GM12865 (cell line): ENCODE measurements around the gene RASSF7.

Source experiments
- DNase-seq: peaks from one replicate; pipeline ENCODE4 v3.0.0; 2010; ENCODE audit warnings: low read depth
- H3K4me3 ChIP-seq: 2 replicates; pipeline ENCODE4 v1.5.1; 2011; ENCODE audit warnings: mild to moderate bottlenecking, low read depth, low read length, control low read depth
- CTCF ChIP-seq: IDR thresholded peaks from 2 replicates; pipeline ENCODE4 v1.5.1; 2011; ENCODE audit warnings: low read length, control low read depth, low read depth, inconsistent platforms; ENCODE audit not compliant: insufficient read depth; ENCODE audit errors: missing control alignments

Gene RASSF7

GRCh38 chr11:558503-558902, 2.3 kb upstream of the RASSF7 start:
- no peak for TF ChIP-seq CTCF
- H3K4me3 ChIP-seq = no peak overlapping the region
- no peak for DNase-seq

GRCh38 chr11:559020-559620, 1.6 kb upstream of the RASSF7 start:
- H3K4me3 ChIP-seq = no peak overlapping the region
- no peak for DNase-seq
- TF ChIP-seq CTCF = no peak

- TF ChIP-seq CTCF = no peak
- peak overlapping the region; percentile 66 for H3K4me3 ChIP-seq
- DNase-seq = no peak
Measured at GRCh38 chr11:559712-560304, 962 bp upstream of the RASSF7 start.

GRCh38 chr11:561148-562003, 606 bp downstream of the RASSF7 start:
- no peak for TF ChIP-seq CTCF
- H3K4me3 ChIP-seq = peak overlapping the region; percentile 53
- DNase-seq = no peak

GRCh38 chr11:562046-562645, 1.4 kb downstream of the RASSF7 start:
- TF ChIP-seq CTCF = no peak
- peak overlapping the region; percentile 53 for H3K4me3 ChIP-seq
- DNase-seq = no peak

- TF ChIP-seq CTCF = no peak
- no peak overlapping the region for H3K4me3 ChIP-seq
- DNase-seq = no peak
Measured at GRCh38 chr11:563066-563811, 2.5 kb downstream of the RASSF7 start.
